Naive B cell (primary cell): Measurements from ENCODE around the gene TXNRD3. TPM values are rescaled to one million over a fixed set of nuclear protein-coding genes. Genes with fewer than 3 reads are reported as not detected.
"Not testable (repeated sequence)": the region's sequence is repeated elsewhere in the genome, so short reads cannot be mapped to it uniquely, and the experiment has no call there.

Experiments used
- ATAC-seq, 2 donors: fragments of 150-1000 bp; cut with Tn5 transposase; 2 replicates each; pipeline ENCODE4 v1.10.0; 2021; ENCODE audit warnings: low read depth in 2 of 2, mild to moderate bottlenecking in 2 of 2, moderate library complexity in 2 of 2
- DNase-seq: peaks from one replicate; pipeline ENCODE4 v3.0.0; 2022
- H3K27ac Mint-ChIP-seq, 6 donors: one replicate each; pipeline ENCODE4 v1.8.0; 2020 to 2022; ENCODE audit warnings: mild to moderate bottlenecking in 6 of 6, mixed read lengths in 6 of 6, moderate library complexity in 5 of 6, inconsistent platforms in 2 of 6
- H3K27me3 Mint-ChIP-seq, 3 donors: one replicate each; pipeline ENCODE4 v1.8.0; 2021 to 2022; ENCODE audit warnings: mixed read lengths in 3 of 3, mild to moderate bottlenecking in 1 of 3
- H3K36me3 Mint-ChIP-seq, 2 donors: one replicate each; pipeline ENCODE4 v1.8.0; 2020 to 2022; ENCODE audit warnings: mixed read lengths in 2 of 2, inconsistent platforms in 1 of 2, mild to moderate bottlenecking in 1 of 2
- H3K4me1 Mint-ChIP-seq, 3 donors: one replicate each; pipeline ENCODE4 v1.8.0; 2020 to 2022; ENCODE audit warnings: mixed read lengths in 3 of 3, inconsistent platforms in 1 of 3, mild to moderate bottlenecking in 1 of 3, moderate library complexity in 1 of 3
- H3K4me3 Mint-ChIP-seq, 8 donors: one replicate each; pipeline ENCODE4 v1.8.0; 2020 to 2022; ENCODE audit warnings: mild to moderate bottlenecking in 8 of 8, mixed read lengths in 8 of 8, moderate library complexity in 8 of 8, inconsistent platforms in 2 of 8
- H3K9me3 Mint-ChIP-seq, 7 donors: one replicate each; pipeline ENCODE4 v1.8.0; 2020 to 2022; ENCODE audit warnings: mixed read lengths in 7 of 7, mild to moderate bottlenecking in 5 of 7, inconsistent platforms in 2 of 7, moderate library complexity in 1 of 7
- polyA plus RNA-seq, 6 donors: library from polyadenylated mRNA; unstranded; fragments of 300-500 nt; fragmentation: Illumina TruSeq; gene quantifications; one replicate each; pipeline ENCODE4 v1.2.3, GENCODE V29; 2021; ENCODE audit warnings: low read depth in 6 of 6

Gene TXNRD3
- polyA plus RNA-seq, 6 donors from 2014 or later = 0.39 to 2.6 (median 1.1) TPM; not detected in 1

GRCh38 chr3:126591515-126591914 is 63.4 kb downstream of the TXNRD3 start:
- not testable (repeated sequence) for DNase-seq

GRCh38 chr3:126582311-126582710 is 72.6 kb downstream of the TXNRD3 start:
- no peaks in the 10 kb centered on the region for H3K36me3 Mint-ChIP-seq

More at GRCh38 chr3:126591515-126591914, 63.4 kb downstream of the TXNRD3 start:
- H3K27ac Mint-ChIP-seq, H3K4me1 Mint-ChIP-seq, H3K4me3 Mint-ChIP-seq, ATAC-seq: not testable (repeated sequence)
- H3K9me3 Mint-ChIP-seq = peaks cover 3 to 30% (median 7%) of the 10 kb centered on the region in 7 donors
- peaks cover 9 to 40% (median 25%) of the 10 kb centered on the region in 3 donors for H3K27me3 Mint-ChIP-seq
- H3K36me3 Mint-ChIP-seq = peaks cover 0 to 25% of the 10 kb centered on the region in 2 donors

GRCh38 chr3:126581569-126581968 is 73.4 kb downstream of the TXNRD3 start:
- H3K27me3 Mint-ChIP-seq = peaks cover 0 to 23% (median 19%) of the 10 kb centered on the region in 3 donors
- H3K4me3 Mint-ChIP-seq = no peak overlapping the region
- no peaks in the 10 kb centered on the region for H3K36me3 Mint-ChIP-seq
- DNase-seq (no peak), ATAC-seq (no peak)
- H3K4me1 Mint-ChIP-seq = no peaks in the 10 kb centered on the region
- H3K27ac Mint-ChIP-seq = no peak overlapping the region
- H3K9me3 Mint-ChIP-seq = peaks cover 0 to 3% (median 0%) of the 10 kb centered on the region in 7 donors

More at GRCh38 chr3:126582311-126582710, 72.6 kb downstream of the TXNRD3 start:
- Mint-ChIP-seq H3K27ac (no peak overlapping the region), H3K4me1 (no peaks in the 10 kb centered on the region), H3K27me3 (peaks cover 0 to 25% (median 18%) of the 10 kb centered on the region in 3 donors), H3K4me3 (no peak overlapping the region), H3K9me3 (peaks cover 0 to 10% (median 3%) of the 10 kb centered on the region in 7 donors)
- DNase-seq (no peak), ATAC-seq (no peak)

GRCh38 chr3:126580746-126581145 is 74.2 kb downstream of the TXNRD3 start:
- no peak for DNase-seq
- H3K4me3 Mint-ChIP-seq = no peak overlapping the region
- ATAC-seq = no peak
- H3K27me3 Mint-ChIP-seq = peaks cover 0 to 23% (median 19%) of the 10 kb centered on the region in 3 donors
- H3K4me1 Mint-ChIP-seq = no peaks in the 10 kb centered on the region
- H3K27ac Mint-ChIP-seq = peak overlapping the region in 1 of 6 donors; percentile 53
- H3K36me3 Mint-ChIP-seq = no peaks in the 10 kb centered on the region
- peaks cover 0 to 3% (median 0%) of the 10 kb centered on the region in 7 donors for H3K9me3 Mint-ChIP-seq

GRCh38 chr3:126578702-126579101 is 76.2 kb downstream of the TXNRD3 start:
- Mint-ChIP-seq H3K4me1 (no peaks in the 10 kb centered on the region), H3K9me3 (no peaks in the 10 kb centered on the region), H3K27ac (no peak overlapping the region), H3K36me3 (no peaks in the 10 kb centered on the region), H3K4me3 (no peak overlapping the region), H3K27me3 (peaks cover 0 to 24% (median 19%) of the 10 kb centered on the region in 3 donors)
- DNase-seq (no peak), ATAC-seq (no peak)

- no peaks in the 10 kb centered on the region for H3K36me3 Mint-ChIP-seq
- H3K9me3 Mint-ChIP-seq = no peaks in the 10 kb centered on the region
- ATAC-seq (no peak), DNase-seq (no peak)
- H3K27me3 Mint-ChIP-seq = peaks cover 0 to 26% (median 19%) of the 10 kb centered on the region in 3 donors
- H3K4me1 Mint-ChIP-seq = no peaks in the 10 kb centered on the region
- no peak overlapping the region for H3K27ac Mint-ChIP-seq
- no peak overlapping the region for H3K4me3 Mint-ChIP-seq
These were observed 77.7 kb downstream of the TXNRD3 start for GRCh38 chr3:126577261-126577660.

- Mint-ChIP-seq H3K4me3 (no peak overlapping the region), H3K27me3 (peaks cover 0 to 21% (median 10%) of the 10 kb centered on the region in 3 donors), H3K27ac (no peak overlapping the region), H3K36me3 (no peaks in the 10 kb centered on the region), H3K9me3 (no peaks in the 10 kb centered on the region), H3K4me1 (no peaks in the 10 kb centered on the region)
- no peak for ATAC-seq
- no peak for DNase-seq
These were observed 81.3 kb downstream of the TXNRD3 start for GRCh38 chr3:126573492-126574117.

- no peak for DNase-seq
- H3K27ac Mint-ChIP-seq = no peak overlapping the region
- no peak overlapping the region for H3K4me3 Mint-ChIP-seq
- no peak for ATAC-seq
- no peaks in the 10 kb centered on the region for H3K36me3 Mint-ChIP-seq
- no peaks in the 10 kb centered on the region for H3K9me3 Mint-ChIP-seq
- H3K4me1 Mint-ChIP-seq = no peaks in the 10 kb centered on the region
- H3K27me3 Mint-ChIP-seq = peaks cover 0 to 11% (median 7%) of the 10 kb centered on the region in 3 donors
These were observed 83.8 kb downstream of the TXNRD3 start for GRCh38 chr3:126571078-126571477.

- Mint-ChIP-seq H3K27ac (no peak overlapping the region), H3K4me3 (no peak overlapping the region), H3K36me3 (no peaks in the 10 kb centered on the region), H3K27me3 (peaks cover 6 to 17% (median 16%) of the 10 kb centered on the region in 3 donors), H3K4me1 (no peaks in the 10 kb centered on the region), H3K9me3 (peaks cover 0 to 3% (median 0%) of the 10 kb centered on the region in 7 donors)
- ATAC-seq (no peak), DNase-seq (no peak)
These were observed 84.8 kb downstream of the TXNRD3 start for GRCh38 chr3:126570103-126570541.

- Mint-ChIP-seq H3K36me3 (no peaks in the 10 kb centered on the region), H3K9me3 (peaks cover 0 to 3% (median 0%) of the 10 kb centered on the region in 7 donors), H3K27ac (no peak overlapping the region), H3K4me1 (no peaks in the 10 kb centered on the region), H3K27me3 (peaks cover 6 to 17% (median 17%) of the 10 kb centered on the region in 3 donors), H3K4me3 (no peak overlapping the region)
- ATAC-seq (no peak), DNase-seq (no peak)
These were observed 85.4 kb downstream of the TXNRD3 start for GRCh38 chr3:126569390-126569975.

- no peak for ATAC-seq
- H3K9me3 Mint-ChIP-seq = peaks cover 0 to 3% (median 0%) of the 10 kb centered on the region in 7 donors
- H3K36me3 Mint-ChIP-seq = no peaks in the 10 kb centered on the region
- no peak overlapping the region for H3K27ac Mint-ChIP-seq
- no peak for DNase-seq
- H3K4me1 Mint-ChIP-seq = no peaks in the 10 kb centered on the region
- H3K27me3 Mint-ChIP-seq = peaks cover 6 to 17% (median 16%) of the 10 kb centered on the region in 3 donors
- no peak overlapping the region for H3K4me3 Mint-ChIP-seq
These were observed 86.1 kb downstream of the TXNRD3 start for GRCh38 chr3:126568776-126569342.

- Mint-ChIP-seq H3K27ac (no peak overlapping the region), H3K27me3 (peaks cover 8 to 17% (median 12%) of the 10 kb centered on the region in 3 donors), H3K36me3 (peaks cover 0 to 7% of the 10 kb centered on the region in 2 donors), H3K4me1 (no peaks in the 10 kb centered on the region), H3K9me3 (peaks cover 0 to 8% (median 5%) of the 10 kb centered on the region in 7 donors), H3K4me3 (peak overlapping the region in 1 of 8 donors; percentile 63)
- DNase-seq = no peak
- no peak for ATAC-seq
These were observed 87.1 kb downstream of the TXNRD3 start for GRCh38 chr3:126567696-126568438.

- Mint-ChIP-seq H3K27ac (no peak overlapping the region), H3K9me3 (peaks cover 4 to 24% (median 11%) of the 10 kb centered on the region in 7 donors), H3K27me3 (peaks cover 8 to 17% (median 13%) of the 10 kb centered on the region in 3 donors), H3K36me3 (peaks cover 0 to 17% of the 10 kb centered on the region in 2 donors), H3K4me1 (no peaks in the 10 kb centered on the region), H3K4me3 (no peak overlapping the region)
- no peak for DNase-seq
- no peak for ATAC-seq
These were observed 92.1 kb downstream of the TXNRD3 start for GRCh38 chr3:126562737-126563276.
